Hematopoietic multipotent progenitor cell treated with erythropoietin and hydrocortisone succinate and interleukin-3 and kit ligand, for 17 days (in vitro differentiated cells): ENCODE measurements around the gene GSN.

Experiments
- DNase-seq: peaks from one replicate; pipeline ENCODE4 v3.0.0-alpha.2; 2015; ENCODE audit warnings: low spot score

The GSN gene

DNA sequence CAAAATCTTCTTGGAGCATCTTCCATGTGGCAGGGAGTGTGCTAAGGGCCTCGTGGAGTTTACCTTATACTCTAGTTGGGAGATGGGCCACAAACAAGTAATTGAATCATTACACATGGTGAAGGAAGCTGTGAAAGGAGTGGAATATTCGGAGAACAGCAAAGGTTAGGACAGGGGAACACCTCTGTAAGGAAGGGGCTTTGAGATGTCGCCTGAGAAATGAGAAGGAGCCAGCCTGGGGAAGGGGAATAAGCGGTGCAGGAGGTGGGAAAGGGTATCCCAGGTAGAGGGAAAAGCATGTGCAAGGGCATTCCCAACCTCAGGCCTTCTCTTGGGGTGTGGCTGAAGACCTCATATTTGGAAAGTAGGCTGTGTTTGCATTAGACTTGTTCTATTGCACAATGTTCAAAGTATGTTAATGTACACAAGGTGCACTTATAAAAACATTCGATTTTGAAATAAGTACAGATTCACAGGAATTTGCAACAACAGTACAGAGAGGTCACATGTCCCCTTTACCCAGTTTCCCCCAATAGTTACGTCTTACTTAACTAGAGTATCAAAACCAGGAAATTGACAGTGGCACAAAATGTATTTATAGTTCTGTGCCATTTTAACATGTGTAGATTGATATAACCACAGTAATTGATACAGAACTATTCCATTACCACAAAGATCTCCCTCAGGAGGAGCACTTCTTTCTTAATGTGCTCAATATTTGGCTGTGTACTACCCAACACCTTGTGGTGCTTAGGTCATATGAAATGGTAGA is 104.5 kb downstream of the GSN start:
- DNase-seq, result no peak

DNA sequence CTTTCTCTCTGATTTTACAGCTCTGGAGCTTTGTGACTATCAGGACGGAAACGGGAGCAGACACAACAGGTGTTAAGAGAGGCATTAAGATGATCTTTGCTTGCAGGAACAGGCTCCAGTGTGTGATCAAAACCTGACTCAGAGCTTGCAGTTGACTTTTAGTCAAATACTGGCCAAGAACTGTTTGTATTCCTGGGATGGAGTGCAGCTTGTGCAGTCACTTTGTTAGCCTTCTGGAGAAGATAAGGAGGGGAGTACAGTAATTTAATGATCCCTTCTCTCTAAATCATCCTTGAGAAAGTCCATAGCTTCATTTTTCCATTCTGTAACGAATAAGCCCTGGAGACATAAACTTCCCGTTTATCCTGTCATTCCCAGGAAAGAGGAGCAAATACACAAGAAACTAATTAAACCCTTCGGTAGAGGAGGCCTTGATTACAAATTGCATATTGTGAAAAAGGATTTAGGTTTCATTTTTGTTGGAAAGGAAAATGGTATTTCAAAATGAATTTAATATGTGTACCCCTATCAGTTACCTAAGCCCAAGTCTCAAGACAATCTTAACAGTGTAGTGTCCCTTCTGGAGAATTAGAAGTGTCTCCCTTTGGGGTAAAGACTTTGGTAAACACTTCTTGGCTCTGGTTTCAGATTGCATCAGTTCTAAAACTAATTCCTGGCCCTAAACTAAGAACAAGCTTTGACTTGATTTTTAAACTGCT is 105.2 kb downstream of the GSN start:
- DNase-seq, result peak; percentile 76

DNA sequence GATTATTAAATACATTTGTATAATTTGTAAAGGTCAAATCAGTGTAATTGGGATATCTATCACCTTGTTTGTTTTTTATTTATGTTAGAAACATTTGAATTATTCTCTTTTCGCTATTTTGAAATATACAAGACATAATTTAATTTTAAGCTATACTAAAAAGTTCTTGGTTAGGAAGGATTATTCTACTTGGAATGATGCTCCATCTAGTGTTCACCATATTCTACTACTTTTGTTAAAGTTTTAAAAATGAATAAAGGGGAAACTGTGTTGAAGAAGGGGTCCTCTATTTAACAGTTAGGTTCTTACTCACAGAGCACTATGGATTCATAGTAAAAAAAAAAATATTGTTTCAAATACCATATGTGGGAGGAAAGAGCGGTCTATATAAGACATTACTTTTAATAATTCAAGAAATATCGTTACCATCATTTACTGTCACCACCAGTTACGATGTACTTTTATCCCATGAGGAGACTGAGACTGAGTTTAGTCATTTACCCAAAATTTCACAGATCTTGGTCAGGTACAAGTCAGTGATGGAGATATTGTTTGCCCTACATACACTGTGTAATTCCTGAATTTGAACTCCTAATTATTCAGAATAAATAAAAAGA is 108.4 kb downstream of the GSN start:
- peak; percentile 71 for DNase-seq

DNA sequence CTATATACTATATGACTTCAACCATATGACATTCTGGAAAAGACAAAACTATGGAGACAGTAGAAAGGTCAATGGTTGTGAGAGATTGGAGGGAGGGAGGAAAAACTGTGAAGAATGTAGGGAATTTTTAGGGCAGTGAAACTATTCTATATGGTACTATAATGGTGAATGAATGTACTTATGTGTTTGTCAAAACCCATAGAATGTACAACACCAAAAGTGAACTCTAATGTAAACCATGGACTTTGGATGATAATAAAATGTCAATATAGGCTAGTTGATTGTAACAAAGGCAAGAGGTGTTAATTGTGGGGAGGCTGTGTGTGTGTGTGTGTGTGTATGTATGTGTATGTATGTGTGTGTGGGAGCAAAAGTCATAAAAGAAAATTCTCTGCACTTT is 112.9 kb downstream of the GSN start:
- no peak for DNase-seq
